HUES48 (cell line): ENCODE measurements around the gene OR52E1.
"Not testable (repeated sequence)": the region's sequence is repeated elsewhere in the genome, so short reads cannot be mapped to it uniquely, and the experiment has no call there.

Experiments used
- H3K27ac ChIP-seq: one replicate; pipeline ENCODE4 v1.7.0; 2013; ENCODE audit warnings: low read depth, low read length, inconsistent platforms
- H3K27me3 ChIP-seq: 2 replicates; pipeline ENCODE4 v1.6.1; 2013; ENCODE audit warnings: mild to moderate bottlenecking, low read length; ENCODE audit not compliant: control insufficient read depth, insufficient read depth
- H3K36me3 ChIP-seq: 2 replicates; pipeline ENCODE4 v1.6.1; 2013; ENCODE audit warnings: low read length; ENCODE audit not compliant: control insufficient read depth, insufficient read depth
- H3K4me1 ChIP-seq: 2 replicates; pipeline ENCODE4 v1.6.1; 2013; ENCODE audit warnings: mild to moderate bottlenecking, low read length; ENCODE audit not compliant: control insufficient read depth, insufficient read depth
- H3K4me3 ChIP-seq: 2 replicates; pipeline ENCODE4 v1.5.1; 2013; ENCODE audit warnings: mild to moderate bottlenecking, low read depth, low read length
- H3K9ac ChIP-seq: 2 replicates; pipeline ENCODE4 v1.6.1; 2013; ENCODE audit warnings: mild to moderate bottlenecking, low read depth, low read length, moderate library complexity
- H3K9me3 ChIP-seq: 2 replicates; pipeline ENCODE4 v1.6.1; 2013; ENCODE audit warnings: low read length; ENCODE audit not compliant: control insufficient read depth, insufficient read depth

Gene OR52E1

GRCh38 chr11:5069272-5069671, at the start of gene OR52E1:
OR52E1 (plus strand) TSS chr11:5069572.
- Histone ChIP-seq H3K27me3 (no peaks in the 10 kb centered on the region), H3K4me1 (no peaks in the 10 kb centered on the region), H3K36me3 (no peaks in the 10 kb centered on the region), H3K9ac (no peak within 1 kb of the TSS), H3K4me3 (no peak within 1 kb of the TSS), H3K9me3 (no peaks in the 10 kb centered on the region), H3K27ac (no peak within 1 kb of the TSS)

DNA sequence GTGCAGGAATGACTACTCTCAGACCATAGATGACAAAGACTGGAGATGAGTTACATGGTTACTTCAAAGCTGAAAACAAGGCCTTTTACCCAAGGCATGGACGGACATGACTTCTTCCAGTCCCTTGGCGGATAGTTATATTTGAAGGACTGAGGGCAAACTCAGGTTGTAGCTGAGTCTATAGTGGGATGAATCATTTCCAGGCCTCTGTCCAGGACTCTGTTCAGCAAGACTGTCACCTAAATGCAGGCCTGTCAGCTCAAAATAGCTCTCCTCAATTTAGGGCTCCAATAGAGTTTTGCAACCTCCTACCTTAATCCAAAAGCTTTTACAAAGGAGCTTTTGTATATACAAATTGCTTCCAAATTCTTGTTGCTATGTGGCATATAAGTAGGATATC, 47.4 kb upstream of the OR52E1 start:
- Histone ChIP-seq H3K4me1 (no peaks in the 10 kb centered on the region), H3K27ac (no peak overlapping the region), H3K36me3 (no peaks in the 10 kb centered on the region), H3K4me3 (no peak overlapping the region), H3K9me3 (no peaks in the 10 kb centered on the region), H3K9ac (no peak overlapping the region), H3K27me3 (no peaks in the 10 kb centered on the region)

DNA sequence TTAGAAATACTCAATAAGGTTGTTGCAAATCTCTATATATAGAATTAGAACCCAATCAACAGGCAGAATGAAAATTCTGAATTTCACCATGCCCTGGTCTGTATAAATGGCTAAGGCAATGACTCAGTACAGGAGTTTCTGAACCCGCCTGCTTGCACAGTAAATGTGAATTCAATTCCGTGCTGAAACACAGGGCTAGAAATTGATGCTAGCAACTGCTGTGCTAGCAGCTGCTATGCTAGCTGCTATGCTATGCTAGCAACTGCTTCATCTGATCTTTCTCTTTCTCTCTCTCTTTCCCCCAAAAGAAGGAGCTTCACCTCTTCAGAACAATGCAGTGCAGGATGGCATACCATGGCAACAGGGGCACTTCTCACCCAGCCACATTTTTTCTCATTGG, 32.7 kb upstream of the OR52E1 start:
- no peak overlapping the region for H3K4me3 ChIP-seq
- H3K4me1 ChIP-seq: no peaks in the 10 kb centered on the region
- H3K27me3 ChIP-seq: no peaks in the 10 kb centered on the region
- no peaks in the 10 kb centered on the region for H3K9me3 ChIP-seq
- H3K36me3 ChIP-seq: no peaks in the 10 kb centered on the region
- H3K27ac ChIP-seq: no peak overlapping the region
- no peak overlapping the region for H3K9ac ChIP-seq

DNA sequence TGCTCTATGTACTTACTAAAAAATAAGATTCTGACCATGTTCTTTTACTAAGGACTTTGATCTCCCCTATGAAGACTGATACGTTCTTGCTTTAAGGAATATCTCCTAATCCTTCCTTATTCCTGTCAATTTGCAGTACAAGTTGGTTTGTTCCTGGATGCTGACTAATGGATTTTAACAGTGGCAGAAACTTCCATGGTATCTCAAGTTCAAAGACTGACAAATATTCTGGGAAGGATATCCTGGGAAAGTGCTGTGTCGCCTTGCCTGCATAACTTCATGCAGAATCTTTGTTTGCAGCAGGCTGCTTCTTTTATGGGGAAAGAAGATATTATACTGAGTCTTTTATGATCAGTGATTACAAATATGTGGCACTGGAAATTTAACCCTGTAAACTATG, 31.4 kb upstream of the OR52E1 start:
- no peaks in the 10 kb centered on the region for H3K4me1 ChIP-seq
- no peak overlapping the region for H3K4me3 ChIP-seq
- H3K27ac ChIP-seq: no peak overlapping the region
- H3K36me3 ChIP-seq: no peaks in the 10 kb centered on the region
- H3K27me3 ChIP-seq: no peaks in the 10 kb centered on the region
- no peak overlapping the region for H3K9ac ChIP-seq
- no peaks in the 10 kb centered on the region for H3K9me3 ChIP-seq

DNA sequence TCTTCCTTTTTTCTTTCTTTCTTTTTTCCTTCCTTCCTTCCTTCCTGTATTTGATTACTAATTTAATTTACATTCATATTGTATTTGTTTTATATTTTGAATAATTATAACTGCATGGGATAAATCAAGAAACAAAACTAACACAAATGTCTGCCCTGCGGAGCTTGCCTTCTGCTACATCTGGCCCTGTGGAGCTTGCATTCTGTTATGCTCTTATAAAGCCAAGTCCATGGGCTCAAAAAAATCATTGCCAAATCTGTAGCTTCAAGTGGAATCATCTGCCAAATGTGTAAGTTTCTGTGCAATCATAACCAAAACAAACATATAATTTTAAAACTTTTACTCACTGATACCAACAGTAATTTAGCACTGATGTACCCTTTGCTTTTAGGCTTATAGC, 31.0 kb upstream of the OR52E1 start:
- Histone ChIP-seq H3K27ac (no peak overlapping the region), H3K4me1 (no peaks in the 10 kb centered on the region), H3K9me3 (no peaks in the 10 kb centered on the region), H3K36me3 (no peaks in the 10 kb centered on the region), H3K27me3 (no peaks in the 10 kb centered on the region), H3K4me3 (no peak overlapping the region), H3K9ac (no peak overlapping the region)

DNA sequence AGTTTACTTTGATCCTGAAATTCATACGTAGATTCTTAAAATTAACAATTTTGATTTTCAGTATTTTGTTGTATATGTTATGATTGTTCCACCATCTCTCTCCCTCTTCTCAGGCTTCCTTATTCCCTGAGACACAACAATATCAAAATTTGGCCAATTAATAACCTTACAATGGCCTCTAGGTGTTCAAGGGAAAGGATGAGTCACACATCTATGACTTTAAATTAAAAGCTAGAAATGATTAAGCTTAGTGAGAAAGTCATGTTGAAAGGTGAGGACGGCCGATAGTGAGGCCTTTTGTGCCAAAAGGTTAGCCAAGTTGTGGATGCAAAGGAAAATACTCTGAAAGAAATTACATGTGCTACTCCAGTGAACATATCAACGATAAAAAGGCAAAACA, 28.5 kb upstream of the OR52E1 start:
- Histone ChIP-seq H3K9ac (no peak overlapping the region), H3K27ac (no peak overlapping the region), H3K27me3 (no peaks in the 10 kb centered on the region), H3K36me3 (no peaks in the 10 kb centered on the region), H3K4me3 (no peak overlapping the region), H3K4me1 (no peaks in the 10 kb centered on the region), H3K9me3 (no peaks in the 10 kb centered on the region)

DNA sequence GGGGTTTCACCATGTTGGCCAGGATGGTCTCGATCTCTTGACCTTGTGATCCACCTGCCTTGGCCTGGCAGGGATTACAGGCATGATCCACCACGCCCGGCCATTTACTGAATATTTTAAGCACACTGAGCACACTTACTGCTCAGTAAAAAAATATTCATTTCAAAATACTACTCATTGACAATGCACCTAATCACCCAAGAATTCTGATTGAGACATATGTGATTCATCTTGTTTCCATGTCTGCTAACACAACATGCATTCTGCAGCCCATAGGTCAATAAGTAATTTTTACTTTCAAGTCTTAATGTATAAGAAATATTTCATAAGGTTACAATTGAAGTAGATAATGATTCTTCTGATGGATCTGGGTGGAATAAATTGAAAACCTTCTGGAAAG, 27.3 kb upstream of the OR52E1 start:
- Histone ChIP-seq H3K4me3 (no peak overlapping the region), H3K27me3 (no peaks in the 10 kb centered on the region), H3K4me1 (no peaks in the 10 kb centered on the region), H3K9me3 (no peaks in the 10 kb centered on the region), H3K9ac (no peak overlapping the region), H3K27ac (no peak overlapping the region), H3K36me3 (no peaks in the 10 kb centered on the region)

DNA sequence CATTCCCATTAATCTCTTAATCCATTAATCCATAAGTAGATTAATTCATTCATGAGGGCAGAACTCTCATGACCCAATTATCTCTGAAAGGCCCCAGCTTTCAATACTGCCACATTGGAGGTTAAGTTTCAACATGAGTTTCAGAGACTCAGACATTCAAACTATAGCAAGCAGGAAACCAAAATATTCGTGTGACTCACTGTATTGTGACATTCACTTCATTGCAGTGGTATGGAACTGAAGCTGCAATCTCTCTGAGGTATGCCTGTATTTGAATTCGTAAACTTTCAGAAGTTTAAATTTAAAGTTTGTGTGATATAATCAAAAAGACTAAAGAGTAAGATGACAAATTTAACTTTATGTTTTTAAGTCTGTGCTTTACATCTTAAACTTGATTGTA, 26.0 kb upstream of the OR52E1 start:
- Histone ChIP-seq H3K9ac (no peak overlapping the region), H3K27ac (no peak overlapping the region), H3K9me3 (no peaks in the 10 kb centered on the region), H3K4me1 (no peaks in the 10 kb centered on the region), H3K4me3 (no peak overlapping the region), H3K36me3 (no peaks in the 10 kb centered on the region), H3K27me3 (no peaks in the 10 kb centered on the region)

DNA sequence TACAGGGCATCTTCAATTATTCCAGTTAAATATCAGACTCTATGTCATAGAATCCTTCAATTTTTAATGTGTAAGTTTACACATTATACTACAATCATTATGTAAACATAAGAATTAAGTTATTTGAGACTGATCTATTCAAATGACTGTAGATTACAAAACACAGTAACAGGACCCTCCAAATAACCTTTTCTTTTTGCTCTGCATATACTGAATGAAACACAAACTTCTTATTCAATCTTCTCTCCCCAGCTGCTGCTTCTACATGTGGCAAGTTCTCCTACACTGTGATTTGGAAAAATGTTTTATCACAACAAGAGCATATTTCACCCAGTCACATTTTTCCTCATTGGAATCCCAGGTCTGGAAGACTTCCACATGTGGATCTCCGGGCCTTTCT, 23.1 kb upstream of the OR52E1 start, which contains the start of gene OR52J3:
TSS of gene OR52J3 (plus strand) at position 301 of the 400 bp plus-strand sequence. CDS start at position 301, 0 bp downstream.
- no peak within 1 kb of the TSS for H3K4me3 ChIP-seq
- no peaks in the 10 kb centered on the region for H3K27me3 ChIP-seq
- no peaks in the 10 kb centered on the region for H3K4me1 ChIP-seq
- H3K36me3 ChIP-seq: no peaks in the 10 kb centered on the region
- H3K9me3 ChIP-seq: no peaks in the 10 kb centered on the region
- H3K27ac ChIP-seq: no peak within 1 kb of the TSS
- H3K9ac ChIP-seq: no peak within 1 kb of the TSS

DNA sequence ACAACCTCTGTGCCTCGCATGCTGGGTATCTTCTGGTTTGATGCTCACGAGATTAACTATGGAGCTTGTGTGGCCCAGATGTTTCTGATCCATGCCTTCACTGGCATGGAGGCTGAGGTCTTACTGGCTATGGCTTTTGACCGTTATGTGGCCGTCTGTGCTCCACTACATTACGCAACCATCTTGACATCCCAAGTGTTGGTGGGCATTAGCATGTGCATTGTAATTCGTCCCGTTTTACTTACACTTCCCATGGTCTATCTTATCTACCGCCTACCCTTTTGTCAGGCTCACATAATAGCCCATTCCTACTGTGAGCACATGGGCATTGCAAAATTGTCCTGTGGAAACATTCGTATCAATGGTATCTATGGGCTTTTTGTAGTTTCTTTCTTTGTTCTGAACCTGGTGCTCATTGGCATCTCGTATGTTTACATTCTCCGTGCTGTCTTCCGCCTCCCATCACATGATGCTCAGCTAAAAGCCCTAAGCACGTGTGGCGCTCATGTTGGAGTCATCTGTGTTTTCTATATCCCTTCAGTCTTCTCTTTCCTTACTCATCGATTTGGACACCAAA, 22.5 kb upstream of the OR52E1 start:
- Histone ChIP-seq H3K27ac (no peak overlapping the region), H3K4me3 (no peak overlapping the region), H3K36me3 (no peaks in the 10 kb centered on the region), H3K9ac (no peak overlapping the region), H3K4me1 (no peaks in the 10 kb centered on the region), H3K27me3 (no peaks in the 10 kb centered on the region), H3K9me3 (no peaks in the 10 kb centered on the region)

GRCh38 chr11:5058679-5059078, 10.7 kb upstream of the OR52E1 start:
- not testable (repeated sequence) for H3K4me1 ChIP-seq, H3K9ac ChIP-seq, H3K27me3 ChIP-seq, H3K4me3 ChIP-seq, H3K27ac ChIP-seq, H3K9me3 ChIP-seq, H3K36me3 ChIP-seq

- no peak within 1 kb of the TSS for H3K4me3 ChIP-seq
- no peak within 1 kb of the TSS for H3K27ac ChIP-seq
- H3K9ac ChIP-seq: no peak within 1 kb of the TSS
- no peaks in the 10 kb centered on the region for H3K27me3 ChIP-seq
- no peaks in the 10 kb centered on the region for H3K9me3 ChIP-seq
- H3K36me3 ChIP-seq: no peaks in the 10 kb centered on the region
- no peaks in the 10 kb centered on the region for H3K4me1 ChIP-seq
Observed at GRCh38 chr11:5059391-5059790, 10.0 kb upstream of the OR52E1 start, which contains the start of gene OR52E2. OR52E2 (minus strand) TSS chr11:5059627; CDS start chr11:5059627, 0 bp downstream.
